Measurements from ENCODE around the gene KIF3A.

KIF3A gene

GRCh38 chr5:132753135-132753987, 16.0 kb upstream of the KIF3A start:
- no peak for DNase-seq

GRCh38 chr5:132752581-132753125, 15.3 kb upstream of the KIF3A start:
- DNase-seq = no peak

DNA sequence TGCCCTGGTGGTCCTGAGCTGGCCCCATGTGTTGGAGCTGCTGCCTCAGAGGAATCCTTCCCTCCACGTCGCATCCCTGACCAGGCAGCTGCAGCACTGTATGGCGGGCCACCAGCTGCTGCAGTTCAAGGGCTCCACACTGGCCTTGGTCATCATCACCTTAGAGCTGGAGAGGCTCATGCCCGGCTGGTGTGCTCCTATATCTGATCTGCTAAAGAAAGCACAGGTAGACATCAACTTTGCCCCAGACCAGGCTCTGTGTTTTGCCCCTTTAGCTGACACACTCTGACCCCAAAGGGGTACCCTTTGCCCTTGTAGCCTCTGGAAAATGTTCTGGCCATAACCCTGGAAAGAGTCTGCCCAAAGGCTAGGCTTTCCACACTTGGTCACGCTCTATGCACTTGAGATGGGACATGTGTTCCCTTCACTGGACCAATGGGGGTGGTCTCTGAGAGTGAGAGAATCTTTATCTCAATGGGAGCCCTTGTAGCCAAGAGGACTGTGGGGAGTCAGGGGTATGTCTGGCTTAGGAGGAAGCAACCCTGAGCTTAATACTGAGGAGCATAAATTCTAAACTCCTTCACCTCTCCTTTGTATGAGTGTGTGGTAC, 14.7 kb upstream of the KIF3A start:
- no peak for DNase-seq

GRCh38 chr5:132751444-132751843, 14.1 kb upstream of the KIF3A start:
- DNase-seq = no peak

DNA sequence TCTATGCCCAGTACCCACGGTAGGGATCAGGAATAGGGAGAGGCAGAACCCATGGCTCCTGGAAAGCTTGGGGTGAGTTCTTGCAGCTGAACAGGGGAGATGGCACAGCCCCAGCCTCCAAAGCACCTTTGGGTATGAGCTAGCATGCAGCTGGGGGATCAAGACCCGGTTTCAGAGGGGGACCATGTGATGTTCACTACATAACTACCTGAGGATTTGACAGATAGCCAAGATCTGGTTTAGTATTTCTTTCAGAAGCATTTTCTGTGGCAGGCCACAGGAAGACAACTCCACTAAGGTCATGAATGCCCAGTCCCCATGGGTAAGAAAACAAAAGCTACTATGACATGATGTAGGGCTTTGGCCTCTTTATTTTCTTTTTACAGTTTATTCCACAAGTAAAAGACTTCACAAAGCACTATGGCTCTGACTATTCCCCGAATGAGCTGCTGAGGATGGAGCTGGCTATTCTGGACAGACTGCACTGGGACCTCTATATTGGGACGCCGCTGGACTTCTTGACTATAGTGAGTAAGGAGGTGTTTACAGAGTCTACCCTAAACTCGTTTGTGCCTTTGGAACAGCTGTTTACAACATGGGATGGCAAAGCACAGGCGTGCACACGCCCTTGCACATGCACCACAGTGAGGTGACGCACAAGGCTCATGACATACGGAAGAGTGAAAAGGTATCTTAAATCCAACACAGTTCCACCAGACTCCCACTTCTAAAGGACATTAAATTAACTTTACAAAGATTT, 13.3 kb upstream of the KIF3A start:
- no peak for DNase-seq

- no peak for DNase-seq
Observed at GRCh38 chr5:132749506-132749905, 12.2 kb upstream of the KIF3A start.

DNA sequence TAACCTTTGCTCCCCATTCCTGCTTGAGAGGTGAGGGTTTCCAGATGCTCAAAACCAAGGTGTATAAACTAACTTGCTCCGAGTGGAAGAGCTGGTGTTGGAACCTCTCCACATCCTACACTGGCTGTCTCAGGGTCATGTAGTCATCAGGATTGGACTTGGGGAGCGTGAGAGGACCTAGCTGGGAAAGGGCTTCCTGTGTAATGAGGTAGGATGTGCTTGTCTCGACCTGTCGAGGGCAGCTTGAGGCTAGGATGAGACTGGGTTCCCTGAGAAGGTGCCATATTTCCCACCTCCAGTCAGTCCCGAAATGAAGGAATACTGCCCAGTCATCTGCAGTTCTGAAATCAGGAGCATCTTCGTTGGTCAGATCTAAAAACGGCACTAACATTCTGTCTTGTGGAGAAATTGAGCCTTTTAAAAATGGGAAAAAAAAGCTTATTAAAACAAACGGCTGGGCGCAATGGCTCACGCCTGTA, 11.2 kb upstream of the KIF3A start:
- no peak for DNase-seq

DNA sequence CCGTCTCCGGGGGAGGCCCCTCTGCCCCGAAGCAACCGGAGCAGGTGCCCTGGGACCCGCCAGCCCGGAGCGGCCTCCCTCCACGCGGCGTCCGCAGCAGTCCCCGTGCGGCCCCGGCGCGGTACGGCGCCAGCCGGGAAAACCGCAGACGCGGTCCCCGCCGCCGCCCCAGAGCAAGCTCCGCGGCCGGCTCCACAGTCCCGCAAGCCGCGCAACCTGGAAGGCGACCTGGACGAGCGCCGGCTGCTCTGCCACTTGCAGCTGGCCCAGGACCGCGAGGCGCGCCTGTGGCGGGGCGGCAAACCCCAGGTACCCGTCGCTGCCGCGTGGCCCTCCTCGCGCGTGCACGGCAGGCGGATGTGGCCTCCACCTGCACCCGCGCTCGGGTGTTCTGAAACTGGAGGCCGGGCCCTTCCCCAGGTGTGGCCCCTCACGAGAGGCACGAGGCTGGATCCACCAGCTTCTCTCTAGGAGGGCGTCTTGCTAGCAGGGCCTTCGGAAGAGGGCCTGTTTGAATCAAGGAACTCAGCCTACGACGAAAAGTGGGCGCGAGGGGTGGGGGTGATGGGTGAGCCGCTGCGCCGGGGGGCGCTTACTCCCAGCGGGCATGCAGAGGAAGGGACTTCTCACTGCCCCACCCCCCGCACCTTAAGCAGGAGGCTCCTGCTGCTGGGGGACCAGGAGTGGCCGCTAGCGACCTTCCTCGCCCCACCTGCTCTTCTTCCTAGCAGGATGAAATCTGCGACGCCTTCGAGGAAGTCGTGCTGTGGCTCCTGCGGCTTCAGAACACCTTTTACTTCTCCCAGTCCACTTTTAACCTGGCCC, 10.5 kb upstream of the KIF3A start:
- DNase-seq = no peak

DNA sequence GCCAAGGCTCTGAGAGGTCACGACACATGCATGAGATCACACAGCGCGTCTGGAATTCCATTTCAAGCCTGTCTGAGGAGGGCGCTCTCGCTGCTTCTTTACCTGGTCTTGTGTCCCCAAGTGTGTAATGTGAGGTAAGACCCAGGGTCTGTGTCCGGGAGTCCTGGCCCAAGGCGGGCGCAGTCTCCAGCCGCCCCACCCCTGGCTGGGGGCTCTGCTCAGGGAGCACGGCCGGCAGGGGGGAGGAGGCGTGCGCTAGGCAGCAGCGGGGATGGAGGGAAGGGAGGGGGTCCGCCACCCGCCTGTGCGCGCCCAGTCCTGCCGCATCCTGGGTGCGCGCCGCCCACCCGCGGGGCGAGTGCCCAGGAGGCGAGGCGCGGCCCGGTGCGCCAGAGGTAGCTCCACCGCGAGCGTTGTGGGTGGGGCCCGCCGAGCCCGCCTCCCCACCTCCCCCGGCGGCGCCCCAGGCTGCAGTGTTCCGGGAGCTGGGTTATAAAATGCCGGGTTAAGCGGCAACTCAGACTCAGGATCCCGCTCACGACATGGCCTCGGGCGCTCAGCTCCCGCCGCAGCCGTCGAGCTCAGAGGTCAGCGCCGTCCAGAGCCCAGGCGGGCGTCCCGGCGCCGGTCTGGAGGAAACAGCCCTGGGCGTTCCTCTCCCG, 9.7 kb upstream of the KIF3A start, which contains the start of gene CCNI2:
CCNI2 (plus strand) TSS at position 473 of the 662 bp plus-strand sequence; CDS start at position 543, 70 bp downstream.
- DNase-seq = no peak

DNA sequence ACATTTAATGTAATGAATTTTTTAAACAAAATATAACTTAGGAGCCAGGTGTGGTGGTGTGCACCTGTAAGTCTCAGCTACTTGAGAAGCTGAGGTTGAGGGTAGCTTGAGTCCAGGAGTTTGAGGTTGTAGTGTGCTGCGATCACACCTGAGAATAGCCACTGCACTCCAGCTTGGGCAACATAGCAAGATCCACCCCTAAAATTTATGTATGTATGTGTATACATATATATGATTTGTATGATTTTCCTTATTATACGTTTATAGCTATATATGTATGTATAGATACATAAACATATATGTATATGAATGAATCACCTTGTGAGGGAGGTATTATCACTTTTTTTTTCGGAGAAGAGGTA, 9.2 kb upstream of the KIF3A start:
- DNase-seq = no peak

DNA sequence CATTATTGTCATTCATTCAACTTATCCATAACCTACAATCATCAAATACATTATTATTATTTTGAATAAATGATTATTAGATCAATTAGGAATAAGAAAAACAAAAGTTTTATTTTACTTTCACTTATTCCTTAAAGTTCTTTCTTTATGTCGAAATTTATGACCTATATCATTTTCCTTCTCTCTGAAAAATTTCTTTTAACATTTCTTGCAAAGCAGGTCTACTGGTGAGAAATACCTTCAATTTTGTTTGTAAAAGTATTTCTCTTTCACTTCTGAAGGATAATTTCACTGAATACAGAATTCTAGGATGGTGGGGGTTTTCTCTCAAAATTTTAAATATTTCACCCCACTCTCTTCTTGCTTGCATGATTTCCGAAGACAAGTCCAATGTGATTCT, 7.3 kb upstream of the KIF3A start:
- no peak for DNase-seq

- DNase-seq = no peak
Observed at GRCh38 chr5:132742626-132743025, 5.3 kb upstream of the KIF3A start.

DNA sequence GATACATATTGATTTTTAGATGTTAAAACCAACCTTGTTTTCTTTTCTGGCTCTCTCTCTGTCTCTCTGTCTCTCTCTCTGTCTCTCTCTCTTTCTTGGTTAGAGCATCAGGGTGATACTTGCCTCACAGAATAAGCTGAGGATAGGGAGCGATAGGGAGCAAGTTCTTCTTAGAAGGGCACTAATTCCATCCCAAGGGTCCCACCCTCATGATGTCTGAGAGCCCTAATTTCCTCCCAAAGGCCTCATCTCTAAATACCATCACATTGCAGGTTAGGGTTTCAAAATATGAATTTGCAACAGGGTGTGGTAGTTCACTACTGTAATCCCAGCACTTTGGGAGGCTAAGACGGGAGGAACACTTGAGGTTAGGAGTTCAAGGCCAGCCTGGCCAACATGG, 4.8 kb upstream of the KIF3A start:
- no peak for DNase-seq

- DNase-seq = no peak
Observed at GRCh38 chr5:132739232-132739631, 1.9 kb upstream of the KIF3A start.

- DNase-seq = no peak
Observed at GRCh38 chr5:132737982-132738681, 786 bp upstream of the KIF3A start.

GRCh38 chr5:132734687-132735086, 2.7 kb downstream of the KIF3A start:
- DNase-seq = no peak

GRCh38 chr5:132733499-132734148, 3.7 kb downstream of the KIF3A start:
- no peak for DNase-seq

DNA sequence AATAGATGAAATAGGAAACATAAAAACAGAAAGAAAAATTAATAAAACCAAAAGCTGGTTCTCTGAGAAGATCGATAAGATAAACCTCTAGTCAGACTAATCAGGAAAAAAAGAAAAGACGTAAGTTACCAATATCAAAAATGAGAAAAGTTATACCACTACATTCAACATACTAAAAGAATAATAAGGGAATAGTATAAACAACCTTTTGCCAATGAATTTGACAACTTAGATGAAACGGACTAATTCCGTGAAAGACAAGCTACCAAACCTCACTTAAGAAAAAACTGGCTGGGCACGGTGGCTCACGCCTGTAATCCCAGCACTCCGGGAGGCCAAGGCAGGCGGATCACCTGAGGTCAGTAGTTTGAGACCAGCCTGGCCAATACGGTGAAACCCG, 7.5 kb downstream of the KIF3A start:
- no peak for DNase-seq

DNA sequence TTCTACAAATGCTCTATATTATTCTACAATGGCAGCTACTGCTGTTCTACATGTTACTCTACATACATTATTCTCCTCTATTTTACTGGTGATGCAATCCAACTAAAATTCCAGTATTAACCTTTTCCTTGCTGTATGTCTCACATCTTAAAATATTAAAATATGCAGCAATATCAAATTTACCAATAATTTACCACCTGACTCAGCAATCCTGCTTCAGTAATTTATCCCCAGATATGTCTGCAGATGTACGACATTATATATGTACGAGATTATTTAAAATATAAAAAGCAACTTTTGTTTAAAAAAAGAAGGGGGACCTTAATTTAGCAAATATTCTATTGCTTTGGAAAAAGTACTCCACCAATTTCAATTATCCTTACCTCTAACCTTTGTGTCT, 11.6 kb downstream of the KIF3A start:
- no peak for DNase-seq

- no peak for DNase-seq
Observed at GRCh38 chr5:132718544-132719312, 18.6 kb downstream of the KIF3A start.
